ENCODE data around the gene GATAD2A.

GATAD2A gene

GRCh38 chr19:19422156-19422555 is 16.7 kb downstream of the GATAD2A start:
- DNase-seq (ENCODE audit: low spot score) = no peak

GRCh38 chr19:19423322-19423721 is 17.8 kb downstream of the GATAD2A start:
- no peak for DNase-seq (ENCODE audit: low spot score)

DNA sequence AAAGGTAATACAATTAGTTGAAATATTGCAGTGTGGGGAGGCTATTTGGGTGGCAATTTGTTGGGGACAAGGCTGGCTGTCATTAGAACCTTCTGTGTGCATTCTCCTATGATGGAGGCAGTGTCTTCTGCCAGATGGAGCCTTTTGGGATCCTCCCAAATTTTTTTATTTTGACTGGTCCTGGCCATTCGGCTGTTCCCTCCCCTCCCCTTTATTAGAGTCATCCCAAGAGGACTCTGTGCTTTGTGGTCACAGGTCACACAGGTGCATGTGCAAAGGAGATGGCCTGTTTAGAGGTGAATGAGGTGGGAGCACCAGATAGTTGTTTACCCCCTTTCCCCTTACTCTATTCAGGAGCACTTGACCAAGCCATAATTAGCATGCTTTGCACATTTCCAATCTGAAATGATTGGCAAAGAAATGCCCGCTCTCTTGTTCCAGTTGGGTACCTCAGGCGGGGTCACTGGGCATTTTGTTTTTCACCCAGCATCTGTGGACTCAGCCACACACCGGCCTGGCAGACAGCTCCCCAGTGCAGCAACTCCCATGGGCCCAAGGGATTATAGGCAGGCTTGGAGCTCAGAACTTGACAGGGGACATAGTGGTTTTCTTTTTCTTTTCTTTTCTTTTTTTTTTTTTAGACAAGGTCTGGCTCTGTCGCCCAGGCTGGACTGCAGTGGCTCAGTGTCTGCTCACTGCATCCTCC is 19.8 kb downstream of the GATAD2A start:
- no peak for DNase-seq (ENCODE audit: low spot score)

DNA sequence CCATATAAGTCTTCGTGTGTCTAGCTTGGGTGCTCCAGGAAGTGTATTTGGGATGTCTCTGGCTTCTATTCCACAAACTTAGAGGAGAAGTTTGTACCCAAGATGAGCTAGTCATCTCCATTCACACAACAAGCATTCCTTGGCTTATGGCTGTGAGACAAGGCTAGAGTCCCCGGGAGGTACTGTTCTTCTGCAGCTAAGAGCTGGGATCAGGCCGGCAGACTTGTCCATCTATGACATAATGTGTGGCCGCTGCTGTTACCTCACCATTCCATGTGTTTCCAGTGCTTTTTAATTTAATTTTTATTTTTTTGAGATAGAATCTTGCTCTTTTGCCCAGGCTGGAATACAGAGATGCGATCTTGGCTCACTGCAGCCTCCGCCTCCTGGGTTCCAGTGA is 20.7 kb downstream of the GATAD2A start:
- DNase-seq (ENCODE audit: low spot score) = no peak

DNA sequence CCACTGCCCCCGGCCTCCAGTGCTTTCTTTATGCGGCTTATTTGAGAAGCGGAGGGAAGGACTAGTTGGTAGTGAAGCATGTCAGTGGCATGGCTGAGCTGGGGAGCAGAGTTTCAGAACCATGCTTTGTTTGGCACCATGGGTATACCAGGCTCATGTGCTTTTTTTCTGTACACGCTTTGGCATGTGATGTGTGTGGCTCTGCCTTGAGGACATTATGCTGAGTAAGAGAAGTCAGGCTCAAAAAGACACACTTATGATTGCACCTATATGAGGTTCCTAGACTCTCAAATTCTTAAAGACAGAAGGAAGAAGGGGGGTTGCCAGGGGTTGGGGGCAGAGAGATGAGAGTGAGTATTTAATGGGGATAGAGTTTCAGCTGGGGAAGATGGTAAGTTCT is 21.3 kb downstream of the GATAD2A start:
- DNase-seq (ENCODE audit: low spot score) = no peak

GRCh38 chr19:19427302-19427701 is 21.8 kb downstream of the GATAD2A start:
- DNase-seq (ENCODE audit: low spot score) = no peak

- DNase-seq (ENCODE audit: low spot score) = no peak
Measured at GRCh38 chr19:19427944-19428343, 22.5 kb downstream of the GATAD2A start.

GRCh38 chr19:19428746-19429145 is 23.3 kb downstream of the GATAD2A start:
- no peak for DNase-seq (ENCODE audit: low spot score)

GRCh38 chr19:19429361-19429760 is 23.9 kb downstream of the GATAD2A start:
- DNase-seq (ENCODE audit: low spot score) = no peak

DNA sequence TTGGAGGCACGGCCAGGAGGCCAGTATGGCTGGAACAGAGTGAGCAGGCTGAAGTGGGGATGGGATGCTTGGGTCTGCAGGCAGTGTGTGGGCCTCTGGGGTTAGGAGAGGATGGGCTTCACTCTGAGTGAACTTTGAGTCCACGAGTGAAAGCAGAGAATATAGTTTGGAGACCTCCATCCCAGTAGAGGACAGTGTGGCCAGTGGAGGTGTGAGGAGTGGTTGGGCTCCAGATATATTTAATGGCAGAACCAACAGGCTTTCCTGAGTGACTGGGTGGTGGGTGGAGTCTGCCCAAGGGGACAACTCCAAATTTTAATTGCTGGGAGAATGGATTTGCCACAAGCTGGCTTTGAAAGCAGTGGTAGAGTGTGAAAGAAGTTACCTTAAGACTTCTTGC is 27.3 kb downstream of the GATAD2A start:
- DNase-seq (ENCODE audit: low spot score) = no peak

DNA sequence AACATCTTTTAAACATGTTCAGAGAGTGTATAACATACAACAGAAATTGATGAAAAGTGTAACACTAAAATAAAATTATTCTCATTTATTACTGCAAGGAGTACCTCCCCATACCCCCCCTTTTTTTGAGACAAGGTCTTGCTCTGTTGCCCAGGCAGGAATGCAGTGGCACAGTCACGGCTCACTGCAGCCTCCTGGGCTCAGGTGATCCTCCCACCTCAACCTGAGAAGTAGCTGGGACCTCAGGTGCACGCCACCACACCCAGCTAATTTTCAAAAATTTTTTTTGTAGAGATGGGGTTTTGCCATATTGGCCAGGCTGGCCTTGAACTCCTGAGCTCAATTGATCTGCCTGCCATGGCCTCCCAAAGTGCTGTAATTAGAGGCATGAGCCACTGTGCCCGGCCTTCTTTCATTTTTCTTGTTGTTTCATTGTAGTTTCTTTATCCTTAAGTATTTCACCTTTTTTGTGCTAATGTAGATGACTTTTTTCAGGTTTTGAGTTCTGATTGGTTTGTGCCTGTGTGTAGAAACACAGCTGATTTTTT is 28.3 kb downstream of the GATAD2A start:
- DNase-seq (ENCODE audit: low spot score) = no peak

DNA sequence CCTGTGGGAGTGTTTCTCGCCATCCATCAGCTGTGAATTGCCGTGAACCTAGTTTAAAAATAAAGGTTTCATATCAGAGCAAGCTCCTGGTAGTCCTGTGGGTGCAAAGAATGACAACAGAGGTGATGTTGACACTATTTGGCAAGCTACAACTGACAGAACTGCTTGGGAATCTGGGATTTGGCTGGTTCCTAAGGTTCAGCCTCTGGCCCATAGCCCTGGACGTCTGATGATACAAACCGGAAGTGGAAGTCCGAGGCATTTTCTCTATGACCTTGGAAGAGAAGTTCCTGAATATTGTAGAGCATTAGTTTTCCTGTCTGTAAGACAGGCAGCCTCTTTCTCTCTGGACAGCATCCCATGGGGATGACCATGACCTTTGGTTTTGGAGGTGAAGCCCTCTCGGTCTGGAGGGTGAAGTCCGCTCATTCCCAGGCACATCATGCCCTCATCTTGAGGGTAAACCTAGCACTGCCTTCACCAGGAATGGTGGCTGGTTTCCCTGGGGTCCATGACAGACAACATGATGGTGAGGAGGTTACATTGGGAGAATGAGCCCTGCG is 29.1 kb downstream of the GATAD2A start:
- DNase-seq (ENCODE audit: low spot score) = no peak

GRCh38 chr19:19436137-19436691 is 30.7 kb downstream of the GATAD2A start:
- DNase-seq (ENCODE audit: low spot score) = no peak

DNA sequence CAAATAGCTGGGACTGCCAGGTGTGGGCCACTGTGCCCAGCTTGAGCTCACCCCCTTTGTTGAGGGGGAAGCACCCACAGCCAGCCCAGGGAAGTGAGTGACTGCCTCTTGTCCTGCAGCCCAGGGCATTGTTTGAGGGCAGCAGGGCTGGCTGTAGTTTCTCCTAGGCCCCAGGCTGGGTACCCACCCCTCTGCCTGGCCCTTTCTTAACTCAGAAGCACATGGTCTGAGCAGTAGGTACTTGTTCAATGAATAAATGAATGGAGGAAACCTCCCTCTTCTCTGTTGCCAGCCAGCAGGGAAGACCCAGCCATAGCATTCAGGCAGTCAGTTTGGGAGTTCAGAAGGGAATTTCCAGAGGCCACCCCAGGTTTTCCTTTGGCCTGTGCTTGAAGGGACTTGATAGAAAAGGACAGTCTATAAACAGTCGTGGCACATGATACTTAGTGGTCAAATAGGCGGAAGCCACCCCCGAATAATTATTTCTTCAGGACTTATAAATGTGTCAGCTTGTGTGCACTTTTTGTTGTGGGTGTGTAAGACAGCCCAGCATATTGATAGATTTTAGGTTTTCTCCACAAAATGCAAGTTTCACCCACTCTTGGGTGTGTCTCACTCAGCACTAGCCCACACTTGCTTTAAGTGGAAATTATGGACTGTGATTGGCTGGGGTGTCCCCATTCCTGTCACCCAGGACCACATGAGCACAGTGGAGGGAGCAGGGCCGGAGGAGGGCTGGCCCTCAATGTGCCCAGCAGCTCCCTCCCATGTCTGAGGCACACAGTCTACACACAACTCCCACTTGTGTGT is 33.1 kb downstream of the GATAD2A start:
- no peak for DNase-seq (ENCODE audit: low spot score)

- no peak for DNase-seq (ENCODE audit: low spot score)
Measured at GRCh38 chr19:19439176-19439482, 33.7 kb downstream of the GATAD2A start.

DNA sequence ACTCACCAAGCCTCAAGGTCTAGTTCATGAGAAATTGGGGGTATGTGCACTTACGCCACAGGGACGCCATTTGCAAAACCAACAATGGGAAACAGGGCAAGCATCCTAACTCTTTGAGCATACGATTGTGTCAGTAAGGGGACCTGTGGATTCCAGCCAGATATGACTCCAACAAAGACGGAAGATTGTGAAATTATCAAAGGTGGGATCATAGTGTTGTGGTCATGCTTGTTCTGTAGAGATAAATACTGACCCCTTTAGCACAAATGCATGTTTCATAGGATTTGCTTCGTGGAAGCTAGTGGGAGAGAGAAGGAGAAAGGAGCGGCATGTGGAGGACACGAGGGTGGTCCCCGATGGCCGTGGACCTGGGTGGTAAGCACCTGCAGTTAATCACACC is 37.8 kb downstream of the GATAD2A start:
- DNase-seq (ENCODE audit: low spot score) = no peak

- DNase-seq (ENCODE audit: low spot score) = no peak
Measured at GRCh38 chr19:19443902-19444680, 38.6 kb downstream of the GATAD2A start.

- no peak for DNase-seq (ENCODE audit: low spot score)
Measured at GRCh38 chr19:19444681-19445155, 39.2 kb downstream of the GATAD2A start.

DNA sequence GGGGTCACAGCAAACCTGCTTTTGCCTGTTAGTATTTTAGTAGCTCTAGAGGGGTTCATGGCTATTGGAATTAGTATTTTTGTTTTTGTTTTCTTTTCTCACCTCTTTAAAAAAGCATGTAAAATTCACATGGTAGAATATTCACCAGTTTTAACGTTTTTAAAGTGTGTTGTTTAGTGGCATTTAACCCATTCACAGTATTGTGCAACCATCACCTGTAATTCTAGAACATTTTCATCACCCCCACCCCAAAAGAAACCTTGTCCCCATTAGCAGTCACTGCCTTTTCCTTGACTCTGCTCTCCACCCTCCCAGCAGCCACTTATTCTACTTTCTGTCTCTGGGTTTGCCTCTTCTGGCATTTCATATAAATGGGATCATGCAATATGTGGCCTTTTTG is 39.8 kb downstream of the GATAD2A start:
- no peak for DNase-seq (ENCODE audit: low spot score)

DNA sequence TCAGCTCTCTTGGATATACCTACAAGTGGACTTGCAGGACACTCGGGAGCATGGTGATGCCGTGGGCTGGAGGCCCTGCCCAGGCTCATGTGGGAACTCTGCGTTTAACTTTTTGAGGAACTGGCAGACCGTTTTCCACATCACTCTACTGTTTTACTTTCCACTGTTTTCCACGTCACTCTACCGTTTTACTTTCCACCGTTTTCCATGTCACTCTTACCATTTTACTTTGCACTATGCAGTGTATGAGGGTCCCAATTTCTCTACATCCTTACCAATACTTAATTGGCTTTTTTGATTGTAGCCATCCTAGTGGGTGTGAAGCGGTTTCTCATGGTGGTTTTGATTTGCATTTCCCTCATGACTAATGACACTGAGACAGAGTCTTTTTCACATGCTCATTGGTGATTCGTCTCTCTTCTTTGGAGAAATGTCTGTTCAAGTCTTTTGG is 40.5 kb downstream of the GATAD2A start:
- no peak for DNase-seq (ENCODE audit: low spot score)

- no peak for DNase-seq (ENCODE audit: low spot score)
Measured at GRCh38 chr19:19446655-19447437, 41.4 kb downstream of the GATAD2A start.

Data from HuH-7.5 (cell line).